Stimulated activated CD8-positive, alpha-beta memory T cell treated with anti-CD3 and anti-CD28 coated beads, Interleukin-4, amount 100 ng/mL, for 48 hours (primary cell): ENCODE data around the gene CXCL1.
"Not testable (repeated sequence)": the region's sequence is repeated elsewhere in the genome, so short reads cannot be mapped to it uniquely, and the experiment has no call there.

Source experiments
- DNase-seq: peaks from one replicate; pipeline ENCODE4 v3.0.0-alpha.2; 2020

Gene CXCL1

DNA sequence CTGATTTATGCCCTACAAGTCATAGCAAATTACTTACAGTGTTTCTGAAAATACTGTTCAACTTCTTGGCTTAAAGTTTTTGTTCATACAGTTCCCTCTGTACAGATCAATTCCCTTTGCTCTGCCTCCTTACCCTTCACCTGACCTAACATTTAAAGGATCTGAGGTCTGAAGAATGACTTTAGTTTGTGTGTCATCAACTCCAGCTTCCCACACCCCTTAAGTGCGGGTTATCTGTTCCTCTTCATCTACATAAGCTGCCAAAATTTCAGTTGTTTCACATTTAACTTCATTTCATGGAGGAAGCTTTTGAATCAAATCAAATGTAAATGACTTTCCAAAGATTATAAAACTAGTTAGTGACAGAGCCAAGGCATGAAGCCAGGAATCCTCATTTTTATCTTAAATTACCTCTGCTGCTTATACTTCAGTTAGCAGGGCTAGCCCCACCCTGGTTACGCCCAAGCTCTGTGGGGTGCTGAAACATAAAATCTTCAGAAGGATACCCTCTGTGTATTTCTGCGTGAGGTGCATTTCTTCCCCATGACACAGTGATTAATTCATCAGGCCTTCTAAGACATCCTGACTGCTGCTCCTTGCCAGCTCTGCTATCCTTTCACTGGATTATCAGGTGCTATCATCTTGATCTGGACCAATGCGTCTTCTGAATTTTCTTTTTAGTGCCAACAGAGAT lies 16.5 kb downstream of the CXCL1 start:
- DNase-seq = no peak

- DNase-seq = no peak
Observed at GRCh38 chr4:73891326-73891725, 22.1 kb downstream of the CXCL1 start.

DNA sequence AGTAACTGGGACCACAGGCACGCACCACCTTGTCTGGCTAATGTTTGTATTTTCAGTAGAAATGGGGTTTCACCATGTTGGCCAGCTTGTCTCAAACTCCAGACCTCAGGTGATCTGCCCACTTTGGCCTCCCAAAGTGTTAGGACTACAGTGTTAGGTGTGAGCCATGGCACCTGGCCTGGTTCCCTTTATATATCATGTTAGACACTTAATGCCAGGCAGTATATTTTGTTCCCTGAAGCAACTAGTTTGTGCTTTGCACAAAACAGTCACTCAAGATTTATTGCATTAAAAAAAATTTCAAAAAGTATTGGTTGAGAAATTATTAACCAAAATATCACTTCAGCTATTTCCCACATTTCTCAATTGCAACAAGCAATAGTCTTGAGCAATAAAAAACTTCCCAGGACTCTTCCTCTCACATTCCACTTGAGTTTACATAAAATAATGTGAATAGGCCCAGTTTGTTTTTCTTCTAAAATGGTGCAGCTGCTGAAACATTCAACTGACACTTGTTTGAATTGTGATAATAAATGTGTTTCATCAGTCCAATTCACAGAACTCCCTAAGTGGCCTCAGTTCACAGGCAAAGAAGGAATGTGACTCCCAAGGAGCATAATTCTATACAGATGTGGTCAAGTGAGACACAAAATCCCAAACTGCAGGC lies 22.7 kb downstream of the CXCL1 start:
- DNase-seq = no peak

DNA sequence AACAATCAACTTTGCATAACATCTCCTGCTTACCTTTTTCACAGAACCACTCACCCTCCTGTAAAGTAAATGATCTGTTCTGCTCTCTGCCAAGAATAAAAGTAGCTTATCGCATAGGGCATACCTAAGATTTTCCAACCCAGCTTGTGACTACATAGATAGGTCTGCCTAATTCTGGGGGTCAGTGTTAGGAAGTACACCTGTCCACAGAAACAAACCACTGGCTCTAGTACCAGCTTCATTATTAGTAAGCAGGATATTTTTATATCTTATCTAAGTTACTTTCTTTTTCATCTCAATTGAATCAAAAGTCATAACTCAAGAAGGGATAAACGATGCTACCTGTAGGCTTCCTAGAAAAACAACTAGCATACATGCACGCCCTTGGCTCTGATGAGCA lies 23.8 kb downstream of the CXCL1 start:
- DNase-seq = no peak

DNA sequence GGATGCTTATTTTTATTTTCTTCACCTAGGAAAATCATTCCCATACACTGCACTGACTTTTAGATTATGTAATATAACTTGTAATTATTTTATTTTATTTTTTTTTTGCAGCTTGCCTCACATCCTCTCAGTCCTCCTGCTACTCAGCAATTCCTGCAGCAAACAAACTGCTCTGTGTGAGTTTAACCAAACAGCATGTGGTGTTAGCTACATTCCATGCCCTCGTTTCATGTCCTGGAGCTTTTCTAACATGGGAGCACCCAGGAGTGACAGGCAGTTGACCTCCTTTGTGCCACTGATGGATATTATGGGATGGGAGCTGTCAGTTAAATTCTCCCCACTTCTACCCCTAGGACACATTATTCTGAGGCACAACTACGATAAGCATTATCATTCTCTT lies 24.8 kb downstream of the CXCL1 start:
- no peak for DNase-seq

DNA sequence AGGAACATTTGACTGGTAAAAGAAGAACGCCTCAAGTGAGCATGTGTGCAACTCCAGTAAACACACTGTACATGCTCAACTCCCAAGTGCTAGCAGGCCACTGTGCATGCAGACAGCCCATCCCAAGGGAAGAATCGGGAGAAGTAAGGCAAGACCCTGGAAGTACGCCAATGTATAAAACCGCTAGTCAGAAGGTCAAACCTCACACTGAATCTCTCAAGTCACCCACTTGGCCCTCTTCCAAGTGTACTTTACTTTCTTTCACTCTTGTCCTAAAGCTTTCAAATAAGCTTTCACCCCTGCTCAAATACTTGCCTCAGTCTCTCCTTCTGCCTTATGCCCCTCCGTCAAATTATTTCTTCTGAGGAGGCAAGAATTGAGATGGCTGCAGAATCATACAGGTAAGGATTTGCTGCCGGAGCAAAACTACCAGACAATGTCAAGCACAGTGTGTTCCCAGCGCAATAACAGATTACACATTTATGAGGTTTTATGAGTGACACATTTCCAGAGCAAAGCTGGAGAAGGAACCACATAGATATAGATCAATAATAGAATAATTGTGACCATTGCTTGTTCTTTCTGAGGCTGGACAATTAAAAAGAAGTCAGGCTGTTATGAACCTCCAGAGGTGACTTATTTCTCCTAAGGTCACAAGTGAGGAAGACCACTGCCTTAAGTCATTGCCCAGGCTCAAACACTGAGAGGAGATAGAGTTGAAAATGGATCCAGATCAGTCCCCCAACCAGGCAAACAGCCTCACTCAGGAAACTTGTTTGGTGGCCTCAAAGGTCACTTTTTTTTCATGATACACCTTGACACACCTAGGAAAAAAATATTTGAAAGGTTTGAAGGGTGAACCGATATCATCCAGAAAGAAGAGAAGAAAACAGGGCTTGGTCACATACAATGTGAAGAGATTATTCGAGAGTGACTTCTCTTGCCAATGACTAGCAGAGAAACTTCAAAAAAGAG lies 26.3 kb downstream of the CXCL1 start:
- DNase-seq = no peak

GRCh38 chr4:73896416-73896815 lies 27.2 kb downstream of the CXCL1 start:
- DNase-seq = no peak

DNA sequence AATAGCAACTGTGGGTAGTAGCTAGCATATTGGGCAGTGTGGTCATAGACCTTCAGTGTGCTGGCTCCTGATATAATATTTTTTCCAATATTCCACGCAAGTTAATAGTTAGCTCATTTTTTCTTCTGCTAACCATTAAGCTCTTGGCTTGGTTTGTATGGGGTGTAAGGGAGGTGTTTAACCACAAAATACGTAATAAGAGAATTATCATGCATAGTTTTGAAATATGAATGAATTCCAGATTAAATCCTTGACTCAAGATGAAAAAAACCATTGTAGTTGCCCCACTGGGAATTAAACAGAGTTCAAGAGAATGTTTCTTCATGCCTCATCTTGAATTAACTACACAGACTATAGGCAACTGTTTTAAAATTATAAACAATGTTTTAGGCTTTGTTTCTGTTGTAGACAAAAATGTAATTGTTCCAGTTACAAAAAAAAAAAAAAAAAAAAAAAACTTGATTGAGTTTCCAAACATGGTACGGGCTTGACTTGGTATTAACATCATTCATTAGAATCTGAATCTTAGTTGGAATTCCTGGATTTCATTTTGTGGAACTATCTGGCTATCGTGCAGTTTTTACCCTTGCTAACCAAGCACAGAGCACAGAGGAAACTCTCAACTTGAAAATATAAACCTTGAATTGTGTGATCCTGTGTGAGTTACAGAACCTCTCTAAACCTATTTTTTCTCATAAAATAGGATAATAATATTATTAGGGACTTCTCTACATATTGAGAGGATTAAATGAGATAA lies 28.4 kb downstream of the CXCL1 start:
- no peak for DNase-seq

- not testable (repeated sequence) for DNase-seq
Observed at GRCh38 chr4:73899338-73899737, 30.1 kb downstream of the CXCL1 start.

- DNase-seq = no peak
Observed at GRCh38 chr4:73901031-73901430, 31.8 kb downstream of the CXCL1 start.

GRCh38 chr4:73902038-73902637 lies 32.9 kb downstream of the CXCL1 start:
- DNase-seq = no peak

- DNase-seq = no peak
Observed at GRCh38 chr4:73902817-73903547, 33.8 kb downstream of the CXCL1 start.

- DNase-seq = no peak
Observed at GRCh38 chr4:73904491-73904890, 35.3 kb downstream of the CXCL1 start.

DNA sequence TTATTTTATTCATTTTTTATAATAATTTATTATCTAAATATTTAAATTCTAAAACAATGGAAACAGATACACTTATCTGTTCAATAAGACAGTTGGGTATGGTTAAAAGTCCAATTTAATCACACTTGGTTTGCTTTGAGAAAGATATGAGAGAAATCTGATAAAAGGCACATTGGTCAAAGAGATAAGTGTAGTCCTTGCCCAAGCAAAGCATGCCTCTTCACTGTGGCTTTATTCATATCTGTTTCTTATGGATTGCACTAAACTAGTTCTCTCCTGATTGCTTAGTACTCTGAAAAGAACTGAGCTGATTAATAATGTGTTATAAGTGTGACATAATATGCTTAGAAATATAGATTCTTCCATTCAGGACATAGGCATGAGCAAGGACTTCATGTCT lies 39.8 kb downstream of the CXCL1 start:
- no peak for DNase-seq

GRCh38 chr4:73911746-73912145 lies 42.6 kb downstream of the CXCL1 start:
- no peak for DNase-seq

- no peak for DNase-seq
Observed at GRCh38 chr4:73912191-73912590, 43.0 kb downstream of the CXCL1 start.

DNA sequence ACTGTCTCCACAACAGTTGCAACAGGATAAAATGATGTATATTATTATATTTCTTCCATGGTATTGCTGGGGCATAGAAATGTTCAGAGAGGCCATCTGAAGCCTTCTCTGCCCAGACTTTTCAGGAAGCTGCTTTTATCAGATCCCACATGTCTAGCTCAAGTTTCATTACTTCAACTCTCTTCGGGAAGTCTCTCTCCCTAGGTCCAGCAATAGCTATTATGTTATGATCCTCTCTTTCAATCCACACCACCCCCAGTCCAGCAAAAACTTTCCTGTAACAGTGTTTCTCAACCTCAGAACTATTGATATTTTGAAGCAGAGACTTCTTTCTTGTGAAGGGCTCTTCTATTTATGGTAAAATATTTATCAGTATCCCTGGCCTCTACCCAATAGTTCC lies 44.9 kb downstream of the CXCL1 start:
- no peak for DNase-seq

GRCh38 chr4:73916172-73916925 lies 47.2 kb downstream of the CXCL1 start:
- DNase-seq = no peak

DNA sequence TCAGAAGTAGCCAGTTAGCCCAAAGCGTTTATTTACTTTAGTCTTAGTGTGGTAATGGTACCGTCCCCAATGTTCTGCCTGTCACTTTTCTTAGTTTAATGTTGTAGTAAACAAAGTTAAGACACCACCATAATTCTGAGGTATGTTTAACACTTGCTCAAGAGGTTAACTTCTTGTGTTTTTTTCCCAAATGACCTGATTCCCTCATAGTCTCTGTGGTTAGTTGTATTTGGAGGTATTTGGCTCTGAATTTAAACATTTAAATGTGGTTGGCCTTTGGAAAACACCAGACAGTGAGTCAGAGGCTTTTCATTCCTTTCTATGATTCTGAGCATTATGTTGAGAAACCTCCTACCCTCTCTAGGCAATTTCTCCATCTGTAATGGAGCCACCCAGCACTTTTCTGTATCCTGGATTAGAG lies 47.9 kb downstream of the CXCL1 start:
- DNase-seq = no peak

GRCh38 chr4:73918058-73918457 lies 48.9 kb downstream of the CXCL1 start:
- no peak for DNase-seq

DNA sequence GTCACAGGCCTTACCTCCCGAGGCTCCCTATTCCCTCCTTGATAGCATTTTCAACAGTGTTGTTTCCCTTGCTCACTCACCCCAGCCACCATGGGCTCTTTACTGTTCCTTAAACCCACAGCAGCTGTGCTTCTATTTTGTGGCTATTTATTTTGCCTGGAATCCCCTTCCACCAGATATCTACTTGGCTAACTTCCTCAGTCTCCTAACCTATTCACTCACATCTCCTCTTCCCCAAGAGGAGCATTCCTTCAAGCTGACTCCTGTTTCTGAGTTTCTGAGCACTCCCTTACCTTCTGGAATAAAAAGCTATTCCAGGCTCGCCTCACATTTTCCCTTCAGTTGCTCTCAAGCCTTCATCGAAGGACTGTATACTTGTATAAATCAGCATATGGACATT lies 50.5 kb downstream of the CXCL1 start:
- no peak for DNase-seq
